Activated B cell treated with CpG ODN at 0.5 μM for 24 hours (primary cell): Measurements from ENCODE around the gene DPF3. TPM values are rescaled to one million over a fixed set of nuclear protein-coding genes. Genes with fewer than 3 reads are reported as not detected.

ENCODE experiments used
- ATAC-seq: fragments of 200-7000 bp; cut with Tn5 transposase; one replicate; pipeline ENCODE4 v1.10.0; 2021; ENCODE audit warnings: low read depth, mild to moderate bottlenecking, moderate library complexity
- CTCF ChIA-PET: fragments of 350-600 bp; sonication (Branson Sonifier 250); formaldehyde crosslinking; loops from one replicate; lab custom pipeline; 2021; ENCODE audit warnings: antibody characterized with exemption; lab: Charles Lee
- POLR2A ChIA-PET: fragments of 350-600 bp; sonication (Branson Sonifier 250); formaldehyde crosslinking; loops from one replicate; lab custom pipeline; 2021; ENCODE audit warnings: antibody characterized with exemption; lab: Charles Lee
- DNase-seq: peaks from one replicate; pipeline ENCODE4 v3.0.0; 2022
- H3K27ac Mint-ChIP-seq: one replicate; pipeline ENCODE4 v1.8.0; 2020; ENCODE audit warnings: mixed read lengths
- H3K27me3 Mint-ChIP-seq: one replicate; pipeline ENCODE4 v1.8.0; 2021; ENCODE audit warnings: mixed read lengths
- H3K36me3 Mint-ChIP-seq: one replicate; pipeline ENCODE4 v1.8.0; 2021; ENCODE audit warnings: low read depth, mixed read lengths
- H3K4me1 Mint-ChIP-seq: one replicate; pipeline ENCODE4 v1.8.0; 2021; ENCODE audit warnings: mixed read lengths
- H3K4me3 Mint-ChIP-seq: one replicate; pipeline ENCODE4 v1.8.0; 2020; ENCODE audit warnings: mild to moderate bottlenecking, mixed read lengths
- H3K9me3 Mint-ChIP-seq: one replicate; pipeline ENCODE4 v1.8.0; 2020; ENCODE audit warnings: mixed read lengths
- intact Hi-C: fragments of 100-400 bp; cut with micrococcal nuclease; formaldehyde crosslinking; loops from one replicate; pipeline ENCODE4 v1.15.1; 2024
- total RNA-seq: library from RNA; stranded (reverse); gene quantifications from 2 replicates; pipeline ENCODE4 v1.2.3, GENCODE V29; 2022
- TF ChIP-seq, protein P1 (sequence below): fragments of 200-600 bp; IDR thresholded peaks from one replicate; pipeline ENCODE4 v1.8.0; 2022; ENCODE audit warnings: antibody characterized with exemption, mild to moderate bottlenecking

DPF3 gene
- total RNA-seq, 1 donor from 2014 or later: 3.5 TPM

DNA sequence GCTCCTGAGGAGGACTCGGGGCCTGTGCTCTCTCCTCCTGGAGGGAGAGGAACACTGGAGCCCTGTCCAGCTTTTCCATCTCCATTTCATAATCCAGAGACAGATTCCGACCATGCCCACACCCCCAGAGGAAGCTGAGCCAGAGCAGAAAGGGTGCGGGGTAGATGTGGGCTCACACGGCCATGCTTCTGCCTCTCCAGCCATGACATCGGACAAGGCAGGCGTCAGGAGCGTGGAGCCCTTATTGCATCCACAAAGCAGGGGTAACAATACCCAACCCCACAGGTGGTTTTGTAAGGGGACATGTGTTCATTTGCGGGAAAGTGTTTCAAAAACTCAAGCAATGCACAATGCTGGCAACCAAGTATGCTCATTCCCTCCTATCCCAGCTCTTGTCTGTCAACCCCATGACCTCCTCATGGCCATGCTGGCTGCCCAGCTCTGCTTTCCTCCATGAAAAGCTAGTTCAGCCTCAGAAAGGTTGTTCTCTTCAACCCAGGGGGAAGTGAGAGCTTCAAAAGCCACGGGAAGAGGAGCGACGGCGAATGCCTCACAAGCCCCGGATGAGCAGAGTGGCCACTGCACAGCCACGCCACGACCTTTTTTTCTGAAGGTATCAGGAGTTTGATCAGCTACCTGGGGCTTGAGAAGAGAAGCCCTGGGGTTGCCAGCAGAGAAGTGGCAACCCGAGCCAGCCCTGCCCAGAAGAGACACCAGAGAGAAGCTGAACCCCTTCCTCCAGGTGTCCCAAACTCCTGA is 161.7 kb downstream of the DPF3 start:
- no peak overlapping the region for H3K27ac Mint-ChIP-seq
- intact Hi-C loops: no loop called here
- H3K4me1 Mint-ChIP-seq: peaks cover 3% of the 10 kb centered on the region
- no peaks in the 10 kb centered on the region for H3K9me3 Mint-ChIP-seq
- ChIA-PET CTCF (no interaction called here), POLR2A (no interaction called here)
- no peak for DNase-seq
- H3K27me3 Mint-ChIP-seq: no peaks in the 10 kb centered on the region
- no peak overlapping the region for H3K4me3 Mint-ChIP-seq
- no peak for ATAC-seq
- peaks cover 39% of the 10 kb centered on the region for H3K36me3 Mint-ChIP-seq
- TF ChIP-seq, protein P1, sequence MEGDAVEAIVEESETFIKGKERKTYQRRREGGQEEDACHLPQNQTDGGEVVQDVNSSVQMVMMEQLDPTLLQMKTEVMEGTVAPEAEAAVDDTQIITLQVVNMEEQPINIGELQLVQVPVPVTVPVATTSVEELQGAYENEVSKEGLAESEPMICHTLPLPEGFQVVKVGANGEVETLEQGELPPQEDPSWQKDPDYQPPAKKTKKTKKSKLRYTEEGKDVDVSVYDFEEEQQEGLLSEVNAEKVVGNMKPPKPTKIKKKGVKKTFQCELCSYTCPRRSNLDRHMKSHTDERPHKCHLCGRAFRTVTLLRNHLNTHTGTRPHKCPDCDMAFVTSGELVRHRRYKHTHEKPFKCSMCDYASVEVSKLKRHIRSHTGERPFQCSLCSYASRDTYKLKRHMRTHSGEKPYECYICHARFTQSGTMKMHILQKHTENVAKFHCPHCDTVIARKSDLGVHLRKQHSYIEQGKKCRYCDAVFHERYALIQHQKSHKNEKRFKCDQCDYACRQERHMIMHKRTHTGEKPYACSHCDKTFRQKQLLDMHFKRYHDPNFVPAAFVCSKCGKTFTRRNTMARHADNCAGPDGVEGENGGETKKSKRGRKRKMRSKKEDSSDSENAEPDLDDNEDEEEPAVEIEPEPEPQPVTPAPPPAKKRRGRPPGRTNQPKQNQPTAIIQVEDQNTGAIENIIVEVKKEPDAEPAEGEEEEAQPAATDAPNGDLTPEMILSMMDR: no peak

DNA sequence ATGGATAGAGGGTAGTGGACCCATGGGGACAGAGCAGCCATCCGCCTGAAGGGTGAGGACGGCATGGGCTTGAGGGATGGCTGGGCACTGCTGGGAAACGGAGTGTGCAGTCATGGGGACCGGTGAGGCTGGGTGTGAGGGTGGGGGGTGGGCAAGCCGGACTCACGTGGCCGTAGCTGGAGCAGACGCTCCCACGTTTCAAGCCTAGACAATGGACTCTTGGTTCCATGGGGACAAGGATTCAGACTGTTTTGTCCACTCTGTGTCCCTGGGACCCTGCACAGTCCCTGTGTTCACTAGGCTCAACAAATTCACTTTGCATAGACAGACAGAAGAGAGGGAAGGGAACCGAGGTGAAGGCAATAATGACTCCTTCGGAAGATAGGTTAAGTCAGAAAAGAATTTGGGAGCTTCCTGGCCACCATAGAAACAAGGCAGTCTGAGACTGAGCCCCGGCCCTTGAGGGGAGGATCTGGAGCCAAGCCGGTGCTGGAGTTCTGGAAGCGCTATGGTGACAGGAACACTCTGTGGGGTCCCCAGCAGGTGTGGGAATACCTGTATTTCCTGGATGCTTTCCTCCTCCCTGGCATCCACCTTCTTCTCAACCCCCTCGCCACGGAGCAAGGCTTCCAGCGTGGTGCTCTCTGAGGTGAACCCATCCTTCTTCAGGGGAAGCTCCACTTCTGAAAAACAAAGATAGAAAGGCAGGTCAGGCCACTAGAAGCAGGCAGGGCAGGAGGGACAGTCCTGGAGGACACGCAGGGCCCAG is 162.5 kb downstream of the DPF3 start:
- no peak for ATAC-seq
- POLR2A ChIA-PET: no interaction called here
- no peak overlapping the region for H3K4me3 Mint-ChIP-seq
- H3K27ac Mint-ChIP-seq: no peak overlapping the region
- DNase-seq: no peak
- TF ChIP-seq, protein P1: no peak
- no peaks in the 10 kb centered on the region for H3K27me3 Mint-ChIP-seq
- peaks cover 3% of the 10 kb centered on the region for H3K4me1 Mint-ChIP-seq
- intact Hi-C loops: no loop called here
- H3K36me3 Mint-ChIP-seq: peaks cover 43% of the 10 kb centered on the region
- no peaks in the 10 kb centered on the region for H3K9me3 Mint-ChIP-seq
- CTCF ChIA-PET: no interaction called here

- CTCF ChIA-PET: no interaction called here
- H3K27me3 Mint-ChIP-seq: no peaks in the 10 kb centered on the region
- no peak overlapping the region for H3K4me3 Mint-ChIP-seq
- ATAC-seq (no peak), DNase-seq (no peak)
- TF ChIP-seq, protein P1: no peak
- peaks cover 46% of the 10 kb centered on the region for H3K36me3 Mint-ChIP-seq
- intact Hi-C loops: no loop called here
- H3K4me1 Mint-ChIP-seq: peaks cover 3% of the 10 kb centered on the region
- POLR2A ChIA-PET: no interaction called here
- no peak overlapping the region for H3K27ac Mint-ChIP-seq
- no peaks in the 10 kb centered on the region for H3K9me3 Mint-ChIP-seq
These were observed 163.4 kb downstream of the DPF3 start for GRCh38 chr14:72730468-72730867.

DNA sequence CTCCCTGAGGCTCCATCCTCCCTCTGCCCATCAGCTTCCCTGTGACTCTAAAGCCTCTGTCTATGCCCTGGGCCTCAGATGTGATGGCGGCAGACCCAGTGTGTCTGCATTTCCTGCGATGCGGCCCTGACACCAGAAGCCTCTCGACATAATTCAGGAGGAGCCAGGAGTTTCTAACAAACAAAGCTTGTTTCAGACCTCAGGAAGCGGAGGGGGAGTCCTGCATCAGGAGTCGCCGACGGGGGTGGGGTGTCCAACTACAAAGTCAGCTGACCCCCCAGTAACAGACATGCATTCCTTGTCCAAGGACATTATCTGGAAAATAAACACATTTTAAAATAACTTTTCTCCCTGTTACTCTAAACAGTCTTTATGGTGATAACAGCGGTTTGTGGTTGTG is 167.5 kb downstream of the DPF3 start:
- TF ChIP-seq, protein P1: no peak
- no peak overlapping the region for H3K4me3 Mint-ChIP-seq
- POLR2A ChIA-PET: no interaction called here
- intact Hi-C loops: no loop called here
- H3K27me3 Mint-ChIP-seq: no peaks in the 10 kb centered on the region
- DNase-seq (no peak), ATAC-seq (no peak)
- H3K4me1 Mint-ChIP-seq: peaks cover 6% of the 10 kb centered on the region
- no peak overlapping the region for H3K27ac Mint-ChIP-seq
- no peaks in the 10 kb centered on the region for H3K9me3 Mint-ChIP-seq
- CTCF ChIA-PET: no interaction called here
- peaks cover 55% of the 10 kb centered on the region for H3K36me3 Mint-ChIP-seq

- ChIA-PET POLR2A (no interaction called here), CTCF (no interaction called here)
- intact Hi-C loops: no loop called here
- Mint-ChIP-seq H3K36me3 (peaks cover 40% of the 10 kb centered on the region), H3K4me1 (peaks cover 13% of the 10 kb centered on the region), H3K27me3 (no peaks in the 10 kb centered on the region), H3K27ac (no peak overlapping the region), H3K4me3 (no peak overlapping the region), H3K9me3 (no peaks in the 10 kb centered on the region)
- TF ChIP-seq, protein P1: no peak
- ATAC-seq (no peak), DNase-seq (no peak)
These were observed 169.9 kb downstream of the DPF3 start for GRCh38 chr14:72723858-72724530.
